ENCODE data around the gene MTMR3. TPM values are rescaled to one million over a fixed set of nuclear protein-coding genes. Genes with fewer than 3 reads are reported as not detected.

The MTMR3 gene
- total and polyA plus RNA-seq, 4 donors = 5.3 to 65.3 (median 37.2) TPM

GRCh38 chr22:29914991-29915533, 32.1 kb downstream of the MTMR3 start:
- H3K4me3 ChIP-seq (ENCODE audit: low read length in 2 of 2) = no peak overlapping the region
- intact Hi-C loops (cut with DNase I) = no loop called here
- DNase-seq = no peak
- no peaks in the 10 kb centered on the region for H3K36me3 ChIP-seq (ENCODE audit: control insufficient read depth in 1 of 2, insufficient read depth in 2 of 2, low read length in 1 of 2)
- no peaks in the 10 kb centered on the region for H3K27me3 ChIP-seq (ENCODE audit: control insufficient read depth in 1 of 2, insufficient read depth in 2 of 2, low read length in 1 of 2)
- H3K4me1 ChIP-seq (ENCODE audit: control insufficient read depth in 1 of 2, insufficient read depth in 2 of 2, low read length in 2 of 2) = peaks cover 2 to 8% of the 10 kb centered on the region in 2 donors
- WGBS, 2 donors = 95 to 98% methylated on average over 4 of the region's 4 CpGs
- H3K9me3 ChIP-seq (ENCODE audit: control insufficient read depth, low read length) = no peaks in the 10 kb centered on the region
- no peak for ATAC-seq (ENCODE audit: low FRiP score)
- no peak overlapping the region for H3K27ac ChIP-seq (ENCODE audit: low read depth in 1 of 2, low read length in 2 of 2)

GRCh38 chr22:29916007-29916544, 33.1 kb downstream of the MTMR3 start:
- WGBS, 2 donors = 83 to 86% methylated on average over 5 of the region's 5 CpGs
- no peak for DNase-seq
- Histone ChIP-seq H3K36me3 (ENCODE audit: control insufficient read depth in 1 of 2, insufficient read depth in 2 of 2, low read length in 1 of 2) (no peaks in the 10 kb centered on the region), H3K4me1 (ENCODE audit: control insufficient read depth in 1 of 2, insufficient read depth in 2 of 2, low read length in 2 of 2) (peaks cover 2 to 8% of the 10 kb centered on the region in 2 donors), H3K27me3 (ENCODE audit: control insufficient read depth in 1 of 2, insufficient read depth in 2 of 2, low read length in 1 of 2) (no peaks in the 10 kb centered on the region), H3K27ac (ENCODE audit: low read depth in 1 of 2, low read length in 2 of 2) (no peak overlapping the region), H3K9me3 (ENCODE audit: control insufficient read depth, low read length) (no peaks in the 10 kb centered on the region), H3K4me3 (ENCODE audit: low read length in 2 of 2) (no peak overlapping the region)
- intact Hi-C loops (cut with DNase I) = no loop called here
- no peak for ATAC-seq (ENCODE audit: low FRiP score)

GRCh38 chr22:29917052-29917902, 34.3 kb downstream of the MTMR3 start:
- no peak overlapping the region for H3K27ac ChIP-seq (ENCODE audit: low read depth in 1 of 2, low read length in 2 of 2)
- ATAC-seq (ENCODE audit: low FRiP score) (peak; percentile 82), DNase-seq (no peak)
- H3K36me3 ChIP-seq (ENCODE audit: control insufficient read depth in 1 of 2, insufficient read depth in 2 of 2, low read length in 1 of 2) = no peaks in the 10 kb centered on the region
- 4 to 10% methylated on average over 4 of the region's 4 CpGs for WGBS, 2 donors
- no peaks in the 10 kb centered on the region for H3K9me3 ChIP-seq (ENCODE audit: control insufficient read depth, low read length)
- peaks cover 2 to 8% of the 10 kb centered on the region in 2 donors for H3K4me1 ChIP-seq (ENCODE audit: control insufficient read depth in 1 of 2, insufficient read depth in 2 of 2, low read length in 2 of 2)
- no peaks in the 10 kb centered on the region for H3K27me3 ChIP-seq (ENCODE audit: control insufficient read depth in 1 of 2, insufficient read depth in 2 of 2, low read length in 1 of 2)
- no peak overlapping the region for H3K4me3 ChIP-seq (ENCODE audit: low read length in 2 of 2)
- intact Hi-C loops (cut with DNase I) = no loop called here

GRCh38 chr22:29925402-29925801, 42.4 kb downstream of the MTMR3 start:
- peaks cover 0 to 11% of the 10 kb centered on the region in 2 donors for H3K4me1 ChIP-seq (ENCODE audit: control insufficient read depth in 1 of 2, insufficient read depth in 2 of 2, low read length in 2 of 2)
- 93 to 99% methylated on average over 3 of the region's 3 CpGs for WGBS, 2 donors
- H3K9me3 ChIP-seq (ENCODE audit: control insufficient read depth, low read length) = no peaks in the 10 kb centered on the region
- no peak overlapping the region for H3K4me3 ChIP-seq (ENCODE audit: low read length in 2 of 2)
- DNase-seq (no peak), ATAC-seq (ENCODE audit: low FRiP score) (no peak)
- H3K36me3 ChIP-seq (ENCODE audit: control insufficient read depth in 1 of 2, insufficient read depth in 2 of 2, low read length in 1 of 2) = no peaks in the 10 kb centered on the region
- intact Hi-C loops (cut with DNase I) = no loop called here
- H3K27me3 ChIP-seq (ENCODE audit: control insufficient read depth in 1 of 2, insufficient read depth in 2 of 2, low read length in 1 of 2) = no peaks in the 10 kb centered on the region
- H3K27ac ChIP-seq (ENCODE audit: low read depth in 1 of 2, low read length in 2 of 2) = no peak overlapping the region

GRCh38 chr22:29926057-29926456, 43.1 kb downstream of the MTMR3 start:
- 94 to 97% methylated on average over 4 of the region's 4 CpGs for WGBS, 2 donors
- H3K27me3 ChIP-seq (ENCODE audit: control insufficient read depth in 1 of 2, insufficient read depth in 2 of 2, low read length in 1 of 2) = no peaks in the 10 kb centered on the region
- no peak for ATAC-seq (ENCODE audit: low FRiP score)
- H3K4me1 ChIP-seq (ENCODE audit: control insufficient read depth in 1 of 2, insufficient read depth in 2 of 2, low read length in 2 of 2) = peaks cover 0 to 11% of the 10 kb centered on the region in 2 donors
- H3K36me3 ChIP-seq (ENCODE audit: control insufficient read depth in 1 of 2, insufficient read depth in 2 of 2, low read length in 1 of 2) = no peaks in the 10 kb centered on the region
- no peak overlapping the region for H3K27ac ChIP-seq (ENCODE audit: low read depth in 1 of 2, low read length in 2 of 2)
- no peak for DNase-seq
- intact Hi-C loops (cut with DNase I) = no loop called here
- H3K9me3 ChIP-seq (ENCODE audit: control insufficient read depth, low read length) = no peaks in the 10 kb centered on the region
- H3K4me3 ChIP-seq (ENCODE audit: low read length in 2 of 2) = no peak overlapping the region

GRCh38 chr22:29932136-29932535, 49.2 kb downstream of the MTMR3 start:
- H3K4me1 ChIP-seq (ENCODE audit: control insufficient read depth in 1 of 2, insufficient read depth in 2 of 2, low read length in 2 of 2) = no peaks in the 10 kb centered on the region
- no peak for DNase-seq
- H3K36me3 ChIP-seq (ENCODE audit: control insufficient read depth in 1 of 2, insufficient read depth in 2 of 2, low read length in 1 of 2) = no peaks in the 10 kb centered on the region
- no peak overlapping the region for H3K27ac ChIP-seq (ENCODE audit: low read depth in 1 of 2, low read length in 2 of 2)
- no peaks in the 10 kb centered on the region for H3K27me3 ChIP-seq (ENCODE audit: control insufficient read depth in 1 of 2, insufficient read depth in 2 of 2, low read length in 1 of 2)
- intact Hi-C loops (cut with DNase I) = no loop called here
- no peaks in the 10 kb centered on the region for H3K9me3 ChIP-seq (ENCODE audit: control insufficient read depth, low read length)
- ATAC-seq (ENCODE audit: low FRiP score) = no peak
- 86 to 89% methylated on average over 2 of the region's 2 CpGs for WGBS, 2 donors
- no peak overlapping the region for H3K4me3 ChIP-seq (ENCODE audit: low read length in 2 of 2)

- intact Hi-C loops (cut with DNase I) = no loop called here
- H3K4me1 ChIP-seq (ENCODE audit: control insufficient read depth in 1 of 2, insufficient read depth in 2 of 2, low read length in 2 of 2) = peaks cover 0 to 2% of the 10 kb centered on the region in 2 donors
- WGBS, 2 donors = 95 to 97% methylated on average over 1 of the region's 1 CpG
- H3K36me3 ChIP-seq (ENCODE audit: control insufficient read depth in 1 of 2, insufficient read depth in 2 of 2, low read length in 1 of 2) = no peaks in the 10 kb centered on the region
- H3K27me3 ChIP-seq (ENCODE audit: control insufficient read depth in 1 of 2, insufficient read depth in 2 of 2, low read length in 1 of 2) = no peaks in the 10 kb centered on the region
- DNase-seq (no peak), ATAC-seq (ENCODE audit: low FRiP score) (no peak)
- no peaks in the 10 kb centered on the region for H3K9me3 ChIP-seq (ENCODE audit: control insufficient read depth, low read length)
- no peak overlapping the region for H3K4me3 ChIP-seq (ENCODE audit: low read length in 2 of 2)
- no peak overlapping the region for H3K27ac ChIP-seq (ENCODE audit: low read depth in 1 of 2, low read length in 2 of 2)
Measured at GRCh38 chr22:29933619-29934018, 50.6 kb downstream of the MTMR3 start.

GRCh38 chr22:29934596-29934995, 51.6 kb downstream of the MTMR3 start:
- WGBS, 2 donors = 97 to 98% methylated on average over 2 of the region's 2 CpGs
- Histone ChIP-seq H3K36me3 (ENCODE audit: control insufficient read depth in 1 of 2, insufficient read depth in 2 of 2, low read length in 1 of 2) (no peaks in the 10 kb centered on the region), H3K27ac (ENCODE audit: low read depth in 1 of 2, low read length in 2 of 2) (no peak overlapping the region), H3K9me3 (ENCODE audit: control insufficient read depth, low read length) (no peaks in the 10 kb centered on the region), H3K4me3 (ENCODE audit: low read length in 2 of 2) (no peak overlapping the region), H3K27me3 (ENCODE audit: control insufficient read depth in 1 of 2, insufficient read depth in 2 of 2, low read length in 1 of 2) (no peaks in the 10 kb centered on the region), H3K4me1 (ENCODE audit: control insufficient read depth in 1 of 2, insufficient read depth in 2 of 2, low read length in 2 of 2) (peaks cover 0 to 2% of the 10 kb centered on the region in 2 donors)
- intact Hi-C loops (cut with DNase I) = no loop called here
- DNase-seq (no peak), ATAC-seq (ENCODE audit: low FRiP score) (no peak)

GRCh38 chr22:29936186-29936585, 53.2 kb downstream of the MTMR3 start:
- ATAC-seq (ENCODE audit: low FRiP score) (no peak), DNase-seq (no peak)
- 0 to 7% methylated on average over 1 of the region's 1 CpG for WGBS, 2 donors
- Histone ChIP-seq H3K36me3 (ENCODE audit: control insufficient read depth in 1 of 2, insufficient read depth in 2 of 2, low read length in 1 of 2) (no peaks in the 10 kb centered on the region), H3K27me3 (ENCODE audit: control insufficient read depth in 1 of 2, insufficient read depth in 2 of 2, low read length in 1 of 2) (no peaks in the 10 kb centered on the region), H3K9me3 (ENCODE audit: control insufficient read depth, low read length) (no peaks in the 10 kb centered on the region), H3K4me1 (ENCODE audit: control insufficient read depth in 1 of 2, insufficient read depth in 2 of 2, low read length in 2 of 2) (peaks cover 0 to 4% of the 10 kb centered on the region in 2 donors), H3K4me3 (ENCODE audit: low read length in 2 of 2) (no peak overlapping the region), H3K27ac (ENCODE audit: low read depth in 1 of 2, low read length in 2 of 2) (no peak overlapping the region)
- intact Hi-C loops (cut with DNase I) = no loop called here

All from aorta (tissue), 5 donors.